Islet precursor cell (in vitro differentiated cells): ENCODE results near the gene LY6G6D.

Experiments
- DNase-seq: peaks from one replicate; pipeline ENCODE4 v3.0.0-alpha.2; 2018

Gene LY6G6D

DNA sequence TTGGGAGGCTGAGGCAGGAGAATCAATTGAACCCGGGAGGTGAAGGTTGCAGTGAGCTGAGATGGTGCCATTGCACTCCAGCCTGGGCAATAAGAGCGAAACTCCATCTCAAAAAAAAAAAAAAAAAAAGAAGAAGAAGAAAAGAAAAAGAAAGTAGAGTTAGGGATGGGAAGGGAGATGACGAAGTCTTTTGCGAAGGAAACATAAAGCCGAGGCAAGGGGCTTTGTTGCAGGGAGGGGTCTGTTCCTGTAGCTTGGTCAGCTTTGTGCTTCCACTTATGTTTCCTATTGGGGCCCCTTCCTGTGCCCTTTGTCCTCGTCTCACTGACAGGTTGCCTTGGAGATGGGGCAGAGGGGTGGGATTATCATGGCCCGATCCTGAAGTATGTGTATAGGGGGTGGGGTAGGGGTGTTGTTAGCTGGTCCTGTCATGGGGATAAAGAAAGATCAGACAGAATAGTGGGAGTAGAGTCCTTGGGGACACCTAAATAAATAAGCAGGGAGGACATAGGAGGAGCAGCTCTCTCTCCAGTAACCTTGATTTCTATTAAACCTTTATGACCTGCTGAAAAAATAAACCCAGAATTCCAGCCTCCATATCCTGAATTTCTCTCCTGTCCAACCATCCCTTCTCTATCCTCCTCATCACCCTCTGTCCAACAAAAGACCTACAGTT, 22.3 kb downstream of the LY6G6D start:
- no peak for DNase-seq

DNA sequence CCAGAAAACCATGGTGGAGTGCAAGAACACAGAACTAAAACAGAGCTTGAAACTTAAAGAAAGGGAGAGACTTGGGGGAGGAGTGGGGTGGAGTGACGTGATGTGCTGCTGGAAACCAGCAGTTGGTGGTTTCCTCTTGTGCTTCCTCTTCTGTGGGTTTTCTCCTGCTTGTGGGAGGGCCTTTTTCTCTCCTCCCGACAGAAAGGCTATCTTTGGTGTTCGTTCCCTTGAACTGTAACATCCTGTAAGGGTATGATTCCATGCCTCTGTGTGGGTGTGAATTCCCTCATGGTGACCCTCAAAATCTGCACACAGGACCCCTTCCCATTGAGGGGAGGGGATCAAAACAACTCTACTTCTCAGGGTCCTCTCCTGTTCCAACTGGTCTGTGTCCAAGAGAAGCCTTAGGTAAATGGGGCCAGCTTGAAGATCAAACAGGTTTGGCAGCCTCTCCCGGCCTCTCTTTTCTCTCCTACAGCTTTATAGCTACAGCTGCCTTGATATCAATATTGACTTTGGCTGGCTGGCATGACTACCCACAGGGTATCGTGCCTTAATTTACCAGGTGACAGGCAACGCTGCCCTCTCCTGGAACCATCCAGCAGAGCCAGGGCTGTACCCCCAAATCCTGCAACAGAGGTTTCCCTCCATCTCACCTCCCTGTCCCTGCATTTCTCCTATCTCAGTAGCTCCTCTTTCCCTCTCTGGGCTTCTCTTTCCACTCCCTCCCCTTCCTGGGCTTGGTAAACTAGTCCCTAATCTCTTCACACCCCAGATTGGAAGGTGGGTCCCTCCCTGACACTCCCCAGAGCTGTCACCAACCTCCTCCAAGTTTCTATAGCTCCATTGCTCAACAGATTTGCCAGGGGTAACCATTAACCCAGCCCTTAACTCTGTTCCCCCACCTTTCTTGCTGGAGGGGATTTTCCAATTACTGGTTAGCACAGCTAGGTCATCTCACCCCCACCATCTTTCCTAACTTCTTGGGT, 23.1 kb downstream of the LY6G6D start:
- DNase-seq: no peak

DNA sequence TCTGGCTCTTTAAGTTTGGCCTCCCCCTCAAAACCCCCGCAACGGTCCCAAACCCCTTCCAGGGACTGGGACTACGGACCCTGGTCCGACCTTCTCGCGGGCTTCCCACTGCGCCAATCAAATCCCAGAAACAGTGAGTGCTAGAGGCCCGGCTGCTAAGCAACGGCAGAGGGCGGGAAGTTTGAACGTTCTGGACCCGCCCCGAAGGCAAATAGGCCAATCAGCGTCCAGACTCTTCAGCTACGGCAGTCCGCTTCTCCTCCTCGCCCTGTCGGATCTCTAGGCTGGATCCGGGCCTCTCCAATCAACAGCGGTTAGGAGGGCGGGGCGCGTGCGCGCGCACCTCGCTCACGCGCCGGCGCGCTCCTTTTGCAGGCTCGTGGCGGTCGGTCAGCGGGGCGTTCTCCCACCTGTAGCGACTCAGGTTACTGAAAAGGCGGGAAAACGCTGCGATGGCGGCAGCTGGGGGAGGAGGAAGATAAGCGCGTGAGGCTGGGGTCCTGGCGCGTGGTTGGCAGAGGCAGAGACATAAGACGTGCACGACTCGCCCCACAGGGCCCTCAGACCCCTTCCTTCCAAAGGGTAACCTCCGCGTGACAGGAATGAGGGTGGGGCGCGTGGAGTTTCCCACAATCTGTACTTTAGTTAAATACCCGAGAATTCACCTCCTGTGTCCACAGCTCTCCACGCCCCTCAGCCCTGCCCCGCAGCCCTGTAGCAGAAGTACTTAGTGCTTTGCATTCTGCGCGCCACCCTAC, 24.7 kb downstream of the LY6G6D start, which contains the start of gene MSH5:
TSS of gene MSH5 (plus strand) at position 367 of the 758 bp plus-strand sequence. CDS start 462 bp downstream, outside the sequence.
- peak; percentile 100 for DNase-seq

DNA sequence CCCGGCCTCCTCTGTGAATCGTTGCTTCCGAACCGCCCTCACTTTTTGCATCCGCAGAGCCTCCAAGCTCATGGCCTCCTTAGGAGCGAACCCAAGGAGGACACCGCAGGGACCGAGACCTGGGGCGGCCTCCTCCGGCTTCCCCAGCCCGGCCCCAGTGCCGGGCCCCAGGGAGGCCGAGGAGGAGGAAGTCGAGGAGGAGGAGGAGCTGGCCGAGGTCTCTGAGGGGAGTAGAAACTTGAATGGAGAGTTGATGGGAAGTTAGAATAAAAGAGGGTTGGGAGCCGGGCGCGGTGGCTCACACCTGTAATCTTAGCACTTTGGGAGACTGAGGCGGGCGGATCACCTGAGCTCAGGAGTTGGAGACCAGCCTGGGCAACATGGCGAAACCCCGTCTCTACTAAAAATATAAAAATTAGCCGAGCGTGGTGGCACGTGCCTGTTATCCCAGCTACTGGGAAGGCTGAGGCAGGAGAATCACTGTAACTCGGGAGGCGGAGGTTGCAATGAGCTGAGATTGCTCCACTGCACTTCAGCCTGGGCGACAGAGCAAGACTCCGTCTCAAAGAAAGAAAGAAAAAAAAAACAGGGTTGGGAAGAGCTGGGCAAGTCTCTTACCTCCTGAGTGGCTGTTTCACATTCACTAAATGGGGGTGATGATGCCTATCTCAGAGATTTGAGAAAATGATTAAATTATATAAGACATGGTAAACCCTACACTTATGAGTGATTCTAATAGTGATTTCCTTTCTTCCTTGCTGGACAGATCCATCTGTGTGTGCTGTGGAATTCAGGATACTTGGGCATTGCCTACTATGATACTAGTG, 25.5 kb downstream of the LY6G6D start:
- no peak for DNase-seq

GRCh38 chr6:31741815-31742214, 26.7 kb downstream of the LY6G6D start:
- DNase-seq: no peak

DNA sequence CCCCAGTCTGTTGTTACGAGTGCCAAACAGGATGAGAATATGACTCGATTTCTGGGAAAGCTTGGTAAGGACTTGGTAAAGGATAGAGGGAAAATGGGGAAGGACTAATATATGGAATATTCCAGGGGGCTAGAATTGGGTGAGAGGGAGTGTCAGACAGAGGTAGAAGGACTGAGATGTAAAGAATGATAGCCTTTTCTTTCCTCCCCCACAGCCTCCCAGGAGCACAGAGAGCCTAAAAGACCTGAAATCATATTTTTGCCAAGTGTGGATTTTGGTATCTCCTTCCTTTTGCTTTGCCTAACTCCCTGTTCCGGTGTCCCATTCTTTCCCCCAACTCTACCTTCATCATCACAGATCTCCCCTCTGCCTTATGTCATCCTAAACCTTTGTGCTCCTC, 27.7 kb downstream of the LY6G6D start:
- DNase-seq: no peak

GRCh38 chr6:31744422-31744821, 29.3 kb downstream of the LY6G6D start:
- no peak for DNase-seq

DNA sequence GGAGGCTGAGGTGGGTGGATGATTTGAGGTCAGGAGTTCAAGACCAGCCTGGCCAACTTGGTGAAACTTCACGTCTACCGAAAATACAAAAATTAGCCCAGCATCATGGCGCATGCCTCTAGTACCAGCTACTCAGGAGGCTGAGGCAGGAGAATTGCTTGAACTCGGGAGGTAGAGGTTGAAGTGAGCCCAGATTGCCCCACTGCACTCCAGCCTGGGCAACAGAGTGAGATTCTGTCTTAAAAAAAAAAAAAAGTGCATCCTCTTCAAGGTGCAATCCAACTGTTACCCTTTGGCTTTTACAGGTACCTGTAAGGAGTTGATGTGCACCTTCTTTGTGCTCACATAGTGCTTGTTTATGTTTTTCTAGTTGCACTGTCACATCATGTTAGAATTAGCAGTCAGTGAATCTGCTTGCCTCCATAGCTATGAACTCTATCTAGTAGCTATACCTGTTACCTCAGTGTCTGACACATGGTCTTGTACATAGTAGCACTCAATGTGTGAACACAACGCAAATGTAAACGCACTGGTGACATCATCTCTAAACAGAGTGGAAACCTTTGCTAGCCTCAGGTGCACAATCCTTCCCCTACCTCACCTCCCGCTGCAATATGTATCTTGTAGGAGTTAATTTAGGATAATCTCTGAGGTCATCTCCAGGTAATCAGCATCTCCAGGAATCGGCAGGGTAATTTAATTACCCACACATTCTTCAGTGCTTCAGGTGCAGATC, 34.3 kb downstream of the LY6G6D start:
- no peak for DNase-seq

GRCh38 chr6:31750411-31751022, 35.4 kb downstream of the LY6G6D start:
- DNase-seq: no peak

DNA sequence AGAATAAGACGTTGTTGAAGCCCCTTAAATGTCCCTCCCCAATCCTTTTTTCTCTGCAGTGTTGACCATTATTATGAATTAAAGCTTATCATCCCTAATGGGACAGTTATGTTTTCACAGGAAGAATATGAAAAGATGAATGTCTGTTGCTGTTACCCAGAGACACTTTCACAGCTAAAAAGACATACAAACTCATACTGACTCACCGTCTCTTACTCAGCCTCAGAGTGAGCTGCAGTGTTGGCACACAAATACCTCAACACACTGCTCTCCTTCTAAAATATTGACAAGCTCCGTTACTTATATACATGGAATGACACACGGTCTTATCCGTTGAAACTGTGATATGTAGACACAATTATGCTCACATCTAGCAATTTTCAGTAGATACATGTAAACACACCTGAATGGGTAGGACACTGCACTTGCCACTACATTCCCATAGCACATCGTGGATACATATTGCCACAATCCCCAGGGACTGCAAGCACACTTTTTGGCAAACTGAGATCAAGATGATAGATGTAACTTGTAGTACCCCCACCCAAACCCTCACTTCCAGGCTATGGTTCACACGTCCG, 37.7 kb downstream of the LY6G6D start:
- DNase-seq: no peak

DNA sequence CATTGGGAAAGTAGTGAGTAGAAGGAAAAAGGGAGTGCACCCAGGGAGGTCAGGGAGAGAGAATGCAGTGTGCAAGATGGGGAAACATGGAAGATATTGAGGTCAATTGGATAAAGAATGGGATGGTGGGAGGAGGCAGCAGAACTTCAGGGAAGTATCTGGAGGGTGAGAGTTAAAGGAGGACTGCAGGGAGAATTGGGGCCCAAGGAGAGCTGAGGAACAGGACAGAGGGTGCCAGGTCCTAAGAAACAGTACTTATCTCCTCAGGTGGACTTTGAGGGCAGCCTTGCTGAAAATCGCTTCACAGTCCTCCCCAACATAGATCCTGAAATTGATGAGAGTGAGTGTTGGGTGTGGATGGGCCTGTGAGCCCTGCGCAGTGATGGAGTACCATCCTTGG, 43.1 kb downstream of the LY6G6D start:
- no peak for DNase-seq

DNA sequence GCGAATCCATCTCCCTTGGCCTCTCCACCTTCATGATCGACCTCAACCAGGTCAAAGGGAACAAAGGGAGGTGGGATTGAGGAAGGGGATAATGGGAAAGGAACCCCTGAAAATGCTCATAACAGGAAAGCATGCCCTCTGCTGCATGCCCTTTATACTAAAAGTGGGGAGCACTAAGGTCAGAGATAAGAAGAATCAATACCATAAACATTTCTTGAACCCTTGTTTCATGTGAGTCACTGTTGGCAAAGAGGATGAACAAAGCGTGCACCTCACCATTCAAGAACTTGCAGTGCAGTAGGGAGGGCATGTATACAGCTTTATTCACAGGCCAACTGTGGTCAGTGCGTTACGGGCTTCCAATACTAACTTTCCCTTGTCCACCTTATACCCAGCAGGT, 45.6 kb downstream of the LY6G6D start:
- DNase-seq: no peak

GRCh38 chr6:31761343-31761742, 46.2 kb downstream of the LY6G6D start:
- no peak for DNase-seq

DNA sequence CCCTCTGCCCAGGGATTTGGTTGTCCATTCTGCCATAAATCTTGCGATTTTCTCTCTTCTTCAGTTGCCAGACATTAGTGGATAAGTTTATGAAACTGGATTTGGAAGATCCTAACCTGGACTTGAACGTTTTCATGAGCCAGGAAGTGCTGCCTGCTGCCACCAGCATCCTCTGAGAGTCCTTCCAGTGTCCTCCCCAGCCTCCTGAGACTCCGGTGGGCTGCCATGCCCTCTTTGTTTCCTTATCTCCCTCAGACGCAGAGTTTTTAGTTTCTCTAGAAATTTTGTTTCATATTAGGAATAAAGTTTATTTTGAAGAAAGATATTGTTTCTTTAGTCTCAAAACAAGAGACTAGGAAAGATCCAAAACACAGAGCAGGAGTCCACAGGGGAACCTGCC, 47.2 kb downstream of the LY6G6D start, which contains the start of gene SAPCD1:
TSS of gene SAPCD1 (plus strand) at position 301 of the 400 bp plus-strand sequence. CDS start 399 bp downstream, outside the sequence.
- no peak for DNase-seq

- DNase-seq: no peak
Measured at GRCh38 chr6:31762878-31763618, 47.9 kb downstream of the LY6G6D start.

DNA sequence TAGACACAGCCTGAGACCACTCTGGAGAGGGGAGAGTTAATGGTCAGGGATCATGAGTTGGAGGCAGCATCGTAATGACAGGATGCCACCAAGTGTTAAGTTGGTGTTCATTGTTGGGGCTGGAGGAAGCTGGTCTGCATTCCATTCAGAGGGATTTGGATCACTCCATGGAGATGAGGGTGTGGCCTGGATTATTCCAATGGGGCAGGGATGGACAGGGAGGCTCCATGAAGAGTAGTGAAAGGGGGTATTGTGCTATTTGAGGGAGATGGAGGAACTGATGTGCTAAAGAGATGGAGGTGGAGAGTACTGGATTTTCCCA, 48.4 kb downstream of the LY6G6D start:
- no peak for DNase-seq

- no peak for DNase-seq
Measured at GRCh38 chr6:31764198-31764597, 49.0 kb downstream of the LY6G6D start.

- no peak for DNase-seq
Measured at GRCh38 chr6:31765559-31765909, 50.4 kb downstream of the LY6G6D start.

GRCh38 chr6:31765910-31766794, 51.0 kb downstream of the LY6G6D start:
- peak; percentile 76 for DNase-seq
